Heart left ventricle (tissue), 13 donors: ENCODE measurements around the gene HDAC4.

Experiments used
- POLR2A ChIP-seq, 2 donors: fragments of 450-650 bp; IDR thresholded peaks; one replicate each; pipeline ENCODE4 v1.6.1; 2017; ENCODE audit warnings: antibody characterized with exemption in 2 of 2, mild to moderate bottlenecking in 2 of 2, moderate library complexity in 2 of 2
- TF ChIP-seq, protein P1 (sequence below), 12 donors: fragments of 200-600 bp; sonication (generic) in 4 of 12; IDR thresholded peaks; one replicate each; pipeline versions ENCODE4 v1.5.0 to v1.8.0; 2018 to 2022; ENCODE audit warnings: antibody characterized with exemption in 12 of 12, mild to moderate bottlenecking in 5 of 12
- donor health status: ischemic (EF 13 %, LVEDD 7.1; RV severe dilation, severe dysfunction).
- donor health status: DM: no; HTN: yes; CAD: no.
- donor health status: DM: no; HTN: no; CAD: no.
- donor health status: ischemic (EF 25% LVEDD 6.9; RV normal size, moderate dysfunction).
- donor health status: ischemic (EF 25% LVEDD 5.7; RV mildly dilated, moderate dysfunction).
- donor health status: ischemic (EF 35%, LVEDD 5.7; RV mildly dilated, moderate dysfunction).
- donor health status: nonischemic (EF 11% LVEDD 7.7; RV severe dilation, severe dysfunction).
- donor health status: DM: yes; HTN: yes; CAD: no.
- donor health status: PGD.
- donor health status: ischemic (EF 29% LVEDD 5.4; RV normal size, mild dysfunction).
- donor health status: nonischemic (EF 23%, LVEDD 6.1; RV moderate dilation, normal function).

DNA sequence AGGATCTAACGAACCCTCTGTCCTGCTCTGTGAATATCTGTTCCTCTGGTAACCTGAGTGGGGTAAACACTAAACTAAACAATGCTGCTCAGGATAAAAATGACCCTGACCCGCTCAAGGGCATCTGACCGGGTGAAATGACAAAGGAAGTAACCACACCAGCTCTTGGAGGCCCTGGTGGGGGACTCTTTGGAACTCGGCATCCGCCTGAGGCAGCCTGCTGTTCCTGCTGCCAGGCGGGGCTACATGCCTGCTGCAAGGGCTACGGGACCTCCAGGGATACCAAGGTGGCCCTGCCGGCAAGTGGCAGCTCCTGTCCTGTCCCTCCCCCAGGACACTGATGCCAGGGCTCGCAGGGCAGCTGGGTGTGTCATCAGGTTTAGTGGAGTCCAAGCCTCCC lies 273.3 kb downstream of the HDAC4 start:
- no peak for TF ChIP-seq POLR2A (IDR thresholded peaks at IDR 0.05)
- TF ChIP-seq, protein P1, sequence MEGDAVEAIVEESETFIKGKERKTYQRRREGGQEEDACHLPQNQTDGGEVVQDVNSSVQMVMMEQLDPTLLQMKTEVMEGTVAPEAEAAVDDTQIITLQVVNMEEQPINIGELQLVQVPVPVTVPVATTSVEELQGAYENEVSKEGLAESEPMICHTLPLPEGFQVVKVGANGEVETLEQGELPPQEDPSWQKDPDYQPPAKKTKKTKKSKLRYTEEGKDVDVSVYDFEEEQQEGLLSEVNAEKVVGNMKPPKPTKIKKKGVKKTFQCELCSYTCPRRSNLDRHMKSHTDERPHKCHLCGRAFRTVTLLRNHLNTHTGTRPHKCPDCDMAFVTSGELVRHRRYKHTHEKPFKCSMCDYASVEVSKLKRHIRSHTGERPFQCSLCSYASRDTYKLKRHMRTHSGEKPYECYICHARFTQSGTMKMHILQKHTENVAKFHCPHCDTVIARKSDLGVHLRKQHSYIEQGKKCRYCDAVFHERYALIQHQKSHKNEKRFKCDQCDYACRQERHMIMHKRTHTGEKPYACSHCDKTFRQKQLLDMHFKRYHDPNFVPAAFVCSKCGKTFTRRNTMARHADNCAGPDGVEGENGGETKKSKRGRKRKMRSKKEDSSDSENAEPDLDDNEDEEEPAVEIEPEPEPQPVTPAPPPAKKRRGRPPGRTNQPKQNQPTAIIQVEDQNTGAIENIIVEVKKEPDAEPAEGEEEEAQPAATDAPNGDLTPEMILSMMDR (IDR thresholded peaks at IDR 0.05), result no peak
